22Rv1 (cell line): Measurements from ENCODE around the gene COL5A1.

ENCODE experiments used
- H3K27ac ChIP-seq: fragments of 450-650 bp; 2 replicates; pipeline ENCODE4 v1.5.1; 2017
- CTCF ChIP-seq: fragments of 450-650 bp; IDR thresholded peaks from 2 replicates; pipeline ENCODE4 v1.5.1; 2017; ENCODE audit warnings: mild to moderate bottlenecking
- ZFX ChIP-seq: fragments of 450-650 bp; IDR thresholded peaks from 2 replicates; pipeline ENCODE4 v1.6.1; 2017; ENCODE audit warnings: antibody characterized with exemption, borderline replicate concordance

Gene COL5A1

GRCh38 chr9:134641173-134641989, at the start of gene COL5A1:
COL5A1 (plus strand) TSS chr9:134641803; CDS start chr9:134642188, 385 bp downstream.
- TF ChIP-seq ZFX (no peak), CTCF (no peak)
- H3K27ac ChIP-seq, result no peak within 1 kb of the TSS

DNA sequence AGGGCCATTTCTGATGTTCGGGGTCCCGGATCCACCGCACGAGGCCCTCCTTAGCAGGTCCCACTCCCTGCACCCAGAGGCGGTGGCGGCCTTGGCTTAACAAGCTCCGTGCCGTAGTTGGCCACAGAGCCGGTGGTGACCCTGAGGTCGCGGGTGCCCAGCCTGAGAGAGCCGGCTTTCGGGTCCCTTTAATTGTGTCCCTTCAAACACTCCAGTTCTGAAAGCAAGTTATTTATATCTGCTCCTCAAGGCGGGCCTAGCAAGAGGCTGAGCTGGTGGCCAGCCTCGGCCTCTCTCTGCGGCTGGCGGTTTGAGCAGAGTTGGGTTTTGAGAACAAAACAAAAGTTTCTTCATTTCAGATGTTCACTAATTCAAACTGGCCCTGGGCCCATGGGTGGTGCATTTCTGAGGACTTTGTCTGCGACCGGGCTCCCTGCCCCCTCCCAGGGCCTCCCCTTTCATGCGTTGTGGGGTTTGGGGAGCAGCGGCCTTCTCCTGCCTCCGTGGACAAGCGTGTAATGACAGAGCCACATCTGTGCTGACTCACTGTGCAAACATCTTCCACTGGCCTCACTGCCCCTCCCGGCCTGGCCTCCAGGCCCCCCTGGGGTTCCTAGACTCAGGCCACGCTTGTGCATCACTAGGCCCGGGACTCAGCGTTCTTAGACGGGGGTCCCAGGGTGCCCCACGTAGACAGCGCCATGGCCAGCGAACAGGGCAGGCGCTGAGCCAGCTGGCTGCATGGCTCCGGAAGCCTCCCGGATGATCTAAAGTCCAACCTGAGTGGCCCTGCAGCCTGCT, 49.4 kb upstream of the COL5A1 start:
- no peak overlapping the region for H3K27ac ChIP-seq
- TF ChIP-seq ZFX, result no peak
- TF ChIP-seq CTCF, result no peak

DNA sequence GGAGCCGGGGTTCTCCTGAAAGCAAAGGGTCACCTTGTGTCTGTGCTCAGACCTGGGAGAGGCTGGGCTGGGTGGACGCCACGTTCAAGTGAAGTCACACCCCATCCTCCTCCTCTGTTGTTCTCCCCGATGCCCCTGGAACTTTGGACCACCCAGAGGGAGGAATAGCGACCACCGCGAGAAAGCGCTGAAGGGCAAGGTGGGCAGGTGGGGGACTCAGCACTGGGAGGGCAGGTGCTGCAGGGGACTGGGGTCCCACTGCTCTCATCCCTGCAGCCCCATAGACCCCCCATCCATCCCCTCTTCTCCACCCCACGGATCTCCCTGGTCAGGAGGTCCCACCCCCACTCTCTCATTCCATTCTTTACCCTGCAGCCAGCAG, 48.8 kb upstream of the COL5A1 start:
- H3K27ac ChIP-seq, result no peak overlapping the region
- TF ChIP-seq ZFX (no peak), CTCF (no peak)

GRCh38 chr9:134593286-134594077, 48.1 kb upstream of the COL5A1 start:
- H3K27ac ChIP-seq, result no peak overlapping the region
- no peak for TF ChIP-seq CTCF
- TF ChIP-seq ZFX, result no peak

GRCh38 chr9:134594078-134594941, 47.3 kb upstream of the COL5A1 start:
- no peak for TF ChIP-seq CTCF
- TF ChIP-seq ZFX, result no peak
- H3K27ac ChIP-seq, result no peak overlapping the region

DNA sequence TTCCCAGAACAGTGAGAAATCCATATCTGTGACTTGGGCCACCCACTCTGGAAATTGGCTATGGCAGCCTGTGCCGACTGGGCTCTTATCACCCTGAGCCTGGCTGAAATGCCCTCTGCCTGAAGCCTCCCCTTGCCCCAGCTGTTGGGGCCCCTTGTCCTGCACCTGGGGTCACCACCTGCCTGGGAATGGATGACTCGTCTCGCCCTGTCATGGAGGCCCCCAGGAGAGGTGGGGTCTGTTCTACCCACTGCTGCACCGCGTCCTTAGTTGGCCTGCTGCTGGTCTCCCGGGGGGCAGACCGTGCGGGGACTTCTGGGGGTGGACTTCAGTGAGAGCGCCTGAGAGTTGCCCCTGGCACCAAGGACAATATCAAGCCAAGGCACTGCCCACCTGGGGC, 46.6 kb upstream of the COL5A1 start:
- TF ChIP-seq CTCF (no peak), ZFX (no peak)
- no peak overlapping the region for H3K27ac ChIP-seq
